HG03342 (cell line): Measurements from ENCODE around the gene E2F3.
A peak's percentile ranks its signal among the peaks of the same experiment; 100 is the strongest.

Experiments used
- ATAC-seq: cut with Tn5 transposase; IDR thresholded peaks from one replicate; pipeline ENCODE4 v1.9.1; 2021; ENCODE audit warnings: mild to moderate bottlenecking, moderate library complexity; ENCODE audit not compliant: unreplicated experiment

The E2F3 gene

GRCh38 chr6:20401205-20402091, at the start of gene E2F3:
Gene E2F3 (plus strand): TSS chr6:20401879. CDS start chr6:20402233, 354 bp downstream.
- ATAC-seq = peak; percentile 85

GRCh38 chr6:20352346-20352745, 49.3 kb upstream of the E2F3 start:
- no peak for ATAC-seq

- ATAC-seq = no peak
Observed at GRCh38 chr6:20353134-20353533, 48.5 kb upstream of the E2F3 start.

- no peak for ATAC-seq
Observed at GRCh38 chr6:20354366-20354765, 47.3 kb upstream of the E2F3 start.

- ATAC-seq = no peak
Observed at GRCh38 chr6:20360471-20361119, 41.1 kb upstream of the E2F3 start.

GRCh38 chr6:20362623-20363022, 39.1 kb upstream of the E2F3 start:
- ATAC-seq = no peak

- ATAC-seq = no peak
Observed at GRCh38 chr6:20364327-20364726, 37.4 kb upstream of the E2F3 start.

- peak; percentile 68 for ATAC-seq
Observed at GRCh38 chr6:20365456-20365855, 36.2 kb upstream of the E2F3 start.

GRCh38 chr6:20366082-20366830, 35.4 kb upstream of the E2F3 start:
- ATAC-seq = no peak

- no peak for ATAC-seq
Observed at GRCh38 chr6:20367743-20368485, 33.8 kb upstream of the E2F3 start.

- no peak for ATAC-seq
Observed at GRCh38 chr6:20370393-20370792, 31.3 kb upstream of the E2F3 start.

- no peak for ATAC-seq
Observed at GRCh38 chr6:20370801-20371200, 30.9 kb upstream of the E2F3 start.

- ATAC-seq = no peak
Observed at GRCh38 chr6:20375436-20375835, 26.2 kb upstream of the E2F3 start.

- no peak for ATAC-seq
Observed at GRCh38 chr6:20377623-20378265, 23.9 kb upstream of the E2F3 start.

- no peak for ATAC-seq
Observed at GRCh38 chr6:20379231-20379630, 22.4 kb upstream of the E2F3 start.

GRCh38 chr6:20386218-20386617, 15.5 kb upstream of the E2F3 start:
- no peak for ATAC-seq

- no peak for ATAC-seq
Observed at GRCh38 chr6:20389066-20389465, 12.6 kb upstream of the E2F3 start.

- no peak for ATAC-seq
Observed at GRCh38 chr6:20393297-20393696, 8.4 kb upstream of the E2F3 start.

GRCh38 chr6:20399518-20399917, 2.2 kb upstream of the E2F3 start:
- ATAC-seq = no peak

GRCh38 chr6:20400456-20401204, 1.0 kb upstream of the E2F3 start:
- ATAC-seq = no peak
